ENCODE data around the gene POLR3E. TPM values are rescaled to one million over a fixed set of nuclear protein-coding genes. Genes with fewer than 3 reads are reported as not detected.

POLR3E gene
- total and polyA plus RNA-seq, 2 donors (not counting 3 experiments of a cell fraction or from before 2014, with no cell fraction given): 48.3 to 62.2 TPM

- no TSS peak for BruUV-seq (replicated peaks)
- ChIA-PET POLR2A (no interaction called here), CTCF (interaction anchor here (1.1 to 1.2 kb wide), 2 partner anchors 13 to 26 kb away, joined by 3 read pairs; no protein-coding TSS in a partner anchor)
- dilution Hi-C loops (cut with MboI; ENCODE audit: extremely low pct_ligation_motif_present, low sequenced_read_pairs): no loop called here
- no peaks in the 10 kb centered on the region for H3K4me1 ChIP-seq (ENCODE audit: control insufficient read depth, extremely low read depth, insufficient read depth, low read length)
- DNase-seq (ENCODE audit: low read depth, low spot score) (no peak), FAIRE-seq (no peak)
- H2AFZ ChIP-seq (ENCODE audit: low read depth, low read length): no peak overlapping the region
- H3K4me3 ChIP-seq (replicated peaks in 1 of 3; ENCODE audit: insufficient read depth in 1 of 3, low read depth in 1 of 3, low read length in 3 of 3): no peak overlapping the region
- no peak overlapping the region for H3K4me2 ChIP-seq (ENCODE audit: insufficient read depth, low read length)
- H3K27me3 ChIP-seq (ENCODE audit: control insufficient read depth in 2 of 2, insufficient read depth in 2 of 2, low read length in 2 of 2): no peaks in the 10 kb centered on the region
- H4K20me1 ChIP-seq (replicated peaks; ENCODE audit: control insufficient read depth, extremely low read depth, insufficient read depth, low read length): no peaks in the 10 kb centered on the region
- H3K79me2 ChIP-seq (ENCODE audit: control insufficient read depth, insufficient read depth, low read length): peaks cover 3% of the 10 kb centered on the region
- intact Hi-C loops (cut with micrococcal nuclease): loop anchor here (10.0 kb wide), 1 partner anchor 348 kb away; no protein-coding TSS in a partner anchor
- H3K9me1 ChIP-seq (replicated peaks; ENCODE audit: control insufficient read depth, extremely low read depth, insufficient read depth, low read length): no peaks in the 10 kb centered on the region
- no peak overlapping the region for H3K27ac ChIP-seq (ENCODE audit: insufficient read depth, low read depth, low read length)
- H3K9ac ChIP-seq (replicated peaks; ENCODE audit: extremely low read depth, insufficient read depth, low read length): no peak overlapping the region
- H3K9me3 ChIP-seq (replicated peaks; ENCODE audit: control insufficient read depth, insufficient read depth, low read length): no peaks in the 10 kb centered on the region
- H3K36me3 ChIP-seq (ENCODE audit: control insufficient read depth in 2 of 2, extremely low read depth in 1 of 2, insufficient read depth in 2 of 2, low read length in 2 of 2): peaks cover 5 to 47% of the 10 kb centered on the region in 2 experiments
- TF ChIP-seq MYC (IDR thresholded peaks at IDR 0.05; ENCODE audit: low read depth, low read length): no peak
- TF ChIP-seq EZH2 (IDR thresholded peaks at IDR 0.05; ENCODE audit: borderline replicate concordance, low read depth, low read length, severe bottlenecking): no peak
- no peak for TF ChIP-seq POLR2AphosphoS5 (IDR thresholded peaks at IDR 0.05; ENCODE audit: insufficient read depth, low read depth, low read length)
- TF ChIP-seq JUN (IDR thresholded peaks at IDR 0.05; ENCODE audit: borderline replicate concordance, insufficient read depth, insufficient read length, low read depth): no peak
- no peak for TF ChIP-seq FOS (IDR thresholded peaks at IDR 0.05; ENCODE audit: borderline replicate concordance, insufficient read depth, low read length)
- TF ChIP-seq MAX (IDR thresholded peaks at IDR 0.05; ENCODE audit: insufficient read depth, insufficient read length): no peak
- TF ChIP-seq GATA2 (IDR thresholded peaks at IDR 0.05; ENCODE audit: insufficient read depth, insufficient read length, low read depth, low read length): no peak
- TF ChIP-seq CTCF (IDR thresholded peaks at IDR 0.05; ENCODE audit: extremely low read depth in 1 of 2, insufficient read depth in 1 of 2, low read depth in 1 of 2, low read length in 2 of 2): no peak
- no peak for TF ChIP-seq POLR2A (IDR thresholded peaks at IDR 0.05; ENCODE audit: low read depth, low read length)
Observed at GRCh38 chr16:22326771-22327445, 29.7 kb downstream of the POLR3E start.
